Lung (tissue), 12 donors: Measurements from ENCODE around the gene LMX1A. TPM values are rescaled to one million over a fixed set of nuclear protein-coding genes. Genes with fewer than 3 reads are reported as not detected.

ENCODE experiments used
- ATAC-seq: fragments of 200-7000 bp; cut with Tn5 transposase; one replicate; pipeline ENCODE4 v1.9.1; 2020; ENCODE audit warnings: moderate number of reproducible peaks; ENCODE audit not compliant: insufficient read depth, low FRiP score
- DNase-seq, 3 donors: peaks; one replicate each; pipeline ENCODE4 v3.0.0-alpha.2; 2013 to 2017
- H3K27ac ChIP-seq, 2 donors: one replicate each; pipeline ENCODE4 v1.5.1; 2013; ENCODE audit warnings: mild to moderate bottlenecking in 2 of 2, moderate library complexity in 2 of 2, control low read depth in 1 of 2, inconsistent platforms in 1 of 2, low read depth in 1 of 2, low read length in 1 of 2
- H3K27me3 ChIP-seq, 3 donors: one replicate each; pipeline ENCODE4 v1.5.1; 2013; ENCODE audit warnings: low read length in 2 of 3; ENCODE audit not compliant: control insufficient read depth in 3 of 3, insufficient read depth in 3 of 3
- H3K36me3 ChIP-seq, 4 donors: one replicate each; pipeline ENCODE4 v1.5.1; 2013; ENCODE audit warnings: low read length in 4 of 4, mild to moderate bottlenecking in 1 of 4, moderate library complexity in 1 of 4; ENCODE audit not compliant: control insufficient read depth in 4 of 4, insufficient read depth in 4 of 4
- H3K4me1 ChIP-seq, 5 donors: one replicate each; pipeline ENCODE4 v1.5.1; 2013; ENCODE audit warnings: low read length in 5 of 5, mild to moderate bottlenecking in 2 of 5, moderate library complexity in 1 of 5; ENCODE audit not compliant: control insufficient read depth in 5 of 5, insufficient read depth in 5 of 5
- H3K4me3 ChIP-seq: one replicate; pipeline ENCODE4 v1.5.1; 2013; ENCODE audit warnings: mild to moderate bottlenecking, control low read depth, moderate library complexity
- H3K9ac ChIP-seq, 2 donors: one replicate each; pipeline ENCODE4 v1.5.1; 2013; ENCODE audit warnings: low read length in 2 of 2, control low read depth in 1 of 2; ENCODE audit not compliant: insufficient read depth in 1 of 2
- H3K9me3 ChIP-seq, 4 donors: one replicate each; pipeline ENCODE4 v1.5.1; 2013; ENCODE audit warnings: low read length in 3 of 4, mild to moderate bottlenecking in 1 of 4, moderate library complexity in 1 of 4; ENCODE audit not compliant: control insufficient read depth in 4 of 4, insufficient read depth in 3 of 4
- CTCF ChIP-seq: IDR thresholded peaks from 2 replicates; pipeline ENCODE4 v1.5.1; 2012; ENCODE audit warnings: mild to moderate bottlenecking; ENCODE audit errors: control extremely low read depth, extremely low read depth
- WGBS, 2 donors: extraction: QIAGEN DNeasy Blood & Tissue Kit; methylation state at CpG; one replicate each; pipeline ENCODE4 v1.1.7; 2013; 5-methylcytosine and 5-hydroxymethylcytosine counted together
- polyA plus RNA-seq, 2 donors: library from polyadenylated mRNA; stranded (reverse); fragments of 200-250 nt; gene quantifications; one replicate each; pipeline ENCODE4 v1.2.1, GENCODE V29; 2013
- total RNA-seq, 2 donors: library from RNA; depleted of rRNA in 1 of 2; stranded (reverse); fragments of >200 nt in 1 of 2; gene quantifications; one replicate each; pipeline ENCODE4 v1.2.1, GENCODE V29; 2014 to 2021
- donor health status: control.
- donor health status: control.
- donor health status: Bipolar disorder and iron deficiency.
- donor health status: healthy.
- donor health status: DM: yes; HTN: yes; CAD: no.

Gene LMX1A
- total and polyA plus RNA-seq, 4 donors, result 0.03 TPM; not detected in 3

GRCh38 chr1:165375623-165376022 lies 19.1 kb upstream of the LMX1A start:
- peak overlapping the region; percentile 79 to 90 for H3K27ac ChIP-seq
- DNase-seq (peak in 1 of 3 donors; percentile 35), ATAC-seq (no peak)
- no peaks in the 10 kb centered on the region for H3K9me3 ChIP-seq
- H3K27me3 ChIP-seq, result no peaks in the 10 kb centered on the region
- H3K4me1 ChIP-seq, result peaks cover 0 to 27% (median 9%) of the 10 kb centered on the region in 5 donors
- no peak overlapping the region for H3K4me3 ChIP-seq
- H3K36me3 ChIP-seq, result no peaks in the 10 kb centered on the region
- TF ChIP-seq CTCF, result no peak
- H3K9ac ChIP-seq, result peak overlapping the region; percentile 8 to 43
- 21 to 28% methylated on average over 7 of the region's 7 CpGs for whole genome bisulfite sequencing, 2 donors

- WGBS, 2 donors, result 18 to 22% methylated on average over 5 of the region's 5 CpGs
- DNase-seq (peak in 2 of 3 donors; percentile 64 to 73), ATAC-seq (no peak)
- Histone ChIP-seq H3K9me3 (no peaks in the 10 kb centered on the region), H3K9ac (no peak overlapping the region), H3K4me3 (no peak overlapping the region), H3K27me3 (peaks cover 0 to 3% (median 0%) of the 10 kb centered on the region in 3 donors), H3K4me1 (peaks cover 0 to 25% (median 7%) of the 10 kb centered on the region in 5 donors), H3K36me3 (no peaks in the 10 kb centered on the region), H3K27ac (no peak overlapping the region)
- TF ChIP-seq CTCF, result no peak
Observed at GRCh38 chr1:165371588-165372225, 15.2 kb upstream of the LMX1A start.

GRCh38 chr1:165369255-165369848 lies 12.8 kb upstream of the LMX1A start:
- no peak overlapping the region for H3K4me3 ChIP-seq
- H3K36me3 ChIP-seq, result no peaks in the 10 kb centered on the region
- H3K27me3 ChIP-seq, result peaks cover 0 to 16% (median 3%) of the 10 kb centered on the region in 3 donors
- no peaks in the 10 kb centered on the region for H3K9me3 ChIP-seq
- no peak for ATAC-seq
- no peak overlapping the region for H3K9ac ChIP-seq
- H3K27ac ChIP-seq, result no peak overlapping the region
- peak; percentile 46 for TF ChIP-seq CTCF
- peaks cover 0 to 11% (median 0%) of the 10 kb centered on the region in 5 donors for H3K4me1 ChIP-seq
- WGBS, 2 donors, result 20 to 21% methylated on average over 9 of the region's 9 CpGs
- peak; percentile 54 to 61 (median 55) for DNase-seq
